Mammary epithelial cell (primary cell): Measurements from ENCODE around the gene HAPLN3.

Source experiments
- CTCF ChIP-seq, 2 donors: IDR thresholded peaks in 1 of 2; conservative IDR thresholded peaks in 1 of 2; 2 replicates each; pipeline ENCODE4 v1.5.1; 2011 to 2012; ENCODE audit warnings: inconsistent platforms in 2 of 2, low read length in 2 of 2, mild to moderate bottlenecking in 2 of 2, control low read depth in 1 of 2, low read depth in 1 of 2; ENCODE audit not compliant: insufficient read depth in 1 of 2; ENCODE audit errors: extremely low read depth in 1 of 2
- EZH2 ChIP-seq: IDR thresholded peaks from 2 replicates; pipeline ENCODE4 v1.6.1; 2012; ENCODE audit warnings: low read length, inconsistent platforms, borderline replicate concordance

DNA sequence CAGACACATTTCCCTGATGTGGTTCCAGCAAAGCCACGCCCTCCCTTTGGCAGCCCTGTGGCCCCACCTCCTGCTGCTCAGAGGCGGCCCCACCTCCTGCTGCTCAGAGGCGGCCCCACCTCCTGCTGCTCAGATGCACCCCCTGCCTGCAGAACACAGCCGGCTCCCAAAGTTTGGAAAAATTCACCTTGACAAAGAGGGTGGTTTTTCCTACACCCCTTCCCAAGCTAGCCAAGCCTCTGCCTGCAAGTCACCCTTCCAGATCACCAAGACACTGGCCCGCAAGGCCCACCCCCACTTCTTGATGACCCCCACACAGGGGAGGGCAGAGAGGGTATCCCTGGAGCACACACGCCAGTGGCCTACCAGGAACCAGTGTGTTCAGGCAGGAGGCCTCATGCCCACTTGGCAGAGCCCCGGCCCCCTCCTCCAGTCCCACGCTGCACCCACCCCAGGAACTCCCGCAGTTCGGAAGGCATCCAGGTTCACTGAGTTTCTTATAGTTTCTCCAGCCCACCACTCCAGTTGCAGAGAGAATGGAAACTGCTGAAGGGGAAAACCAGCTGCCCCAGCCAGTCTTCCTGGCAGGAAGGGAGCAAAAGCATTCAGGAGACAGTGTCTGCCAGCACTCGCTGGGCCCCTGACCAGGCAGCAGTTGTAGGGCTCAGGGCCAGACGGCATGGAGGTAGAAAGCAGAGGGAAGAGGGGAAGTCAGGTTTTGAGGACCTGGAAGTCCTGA lies 2.3 kb upstream of the HAPLN3 start:
- TF ChIP-seq CTCF (conservative IDR thresholded peaks at IDR 0.05 in 1 of 2, IDR thresholded peaks at IDR 0.05 in 1 of 2; ENCODE audit: extremely low read depth in 1 of 2, insufficient read depth in 1 of 2, low read depth in 1 of 2, low read length in 2 of 2) = peak; percentile 38 to 74
- TF ChIP-seq EZH2 = no peak
